ENCODE results near the gene NUP62. TPM values are rescaled to one million over a fixed set of nuclear protein-coding genes. Genes with fewer than 3 reads are reported as not detected.

The NUP62 gene
- polyA plus RNA-seq, 2 donors, result 16.5 to 21.4 TPM

DNA sequence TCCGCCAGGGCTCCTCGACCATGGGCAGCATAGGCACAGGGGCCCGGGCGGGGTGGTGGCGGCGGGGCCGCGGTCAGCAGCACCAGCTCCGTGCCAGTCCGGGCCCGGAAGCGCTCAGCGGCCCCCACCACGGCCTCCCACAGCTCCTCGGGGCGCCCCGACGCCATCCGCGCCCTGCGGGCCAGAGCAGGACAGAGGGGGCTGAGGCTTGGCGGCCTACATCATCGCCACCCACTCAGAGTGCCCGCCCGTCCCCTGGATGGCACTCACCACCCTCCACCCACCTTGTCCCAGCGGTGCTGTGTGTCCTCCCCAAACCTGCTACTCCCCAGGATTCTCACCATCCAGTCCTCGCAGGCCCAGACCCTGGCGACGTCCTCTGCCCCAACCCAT lies 56.2 kb downstream of the NUP62 start:
- H3K4me3 ChIP-seq (ENCODE audit: low read depth in 1 of 2, low read length in 2 of 2), result no peak overlapping the region
- H3K27ac ChIP-seq (ENCODE audit: low read depth in 2 of 2, low read length in 1 of 2), result no peak overlapping the region
- peaks cover 2 to 19% of the 10 kb centered on the region in 2 donors for H3K4me1 ChIP-seq (ENCODE audit: control insufficient read depth in 2 of 2, insufficient read depth in 2 of 2, low read length in 1 of 2)
- 86 to 91% methylated on average over 22 to 29 of the region's 29 CpGs for WGBS, 2 donors
- peaks cover 7 to 9% of the 10 kb centered on the region in 2 donors for H3K36me3 ChIP-seq (ENCODE audit: control insufficient read depth in 2 of 2, insufficient read depth in 2 of 2, low read length in 1 of 2)
- no peaks in the 10 kb centered on the region for H3K27me3 ChIP-seq (ENCODE audit: control insufficient read depth in 1 of 2, insufficient read depth in 2 of 2, low read length in 2 of 2)
- H3K9me3 ChIP-seq (ENCODE audit: control insufficient read depth in 2 of 2, insufficient read depth in 1 of 2, low read depth in 1 of 2, low read length in 1 of 2), result no peaks in the 10 kb centered on the region

DNA sequence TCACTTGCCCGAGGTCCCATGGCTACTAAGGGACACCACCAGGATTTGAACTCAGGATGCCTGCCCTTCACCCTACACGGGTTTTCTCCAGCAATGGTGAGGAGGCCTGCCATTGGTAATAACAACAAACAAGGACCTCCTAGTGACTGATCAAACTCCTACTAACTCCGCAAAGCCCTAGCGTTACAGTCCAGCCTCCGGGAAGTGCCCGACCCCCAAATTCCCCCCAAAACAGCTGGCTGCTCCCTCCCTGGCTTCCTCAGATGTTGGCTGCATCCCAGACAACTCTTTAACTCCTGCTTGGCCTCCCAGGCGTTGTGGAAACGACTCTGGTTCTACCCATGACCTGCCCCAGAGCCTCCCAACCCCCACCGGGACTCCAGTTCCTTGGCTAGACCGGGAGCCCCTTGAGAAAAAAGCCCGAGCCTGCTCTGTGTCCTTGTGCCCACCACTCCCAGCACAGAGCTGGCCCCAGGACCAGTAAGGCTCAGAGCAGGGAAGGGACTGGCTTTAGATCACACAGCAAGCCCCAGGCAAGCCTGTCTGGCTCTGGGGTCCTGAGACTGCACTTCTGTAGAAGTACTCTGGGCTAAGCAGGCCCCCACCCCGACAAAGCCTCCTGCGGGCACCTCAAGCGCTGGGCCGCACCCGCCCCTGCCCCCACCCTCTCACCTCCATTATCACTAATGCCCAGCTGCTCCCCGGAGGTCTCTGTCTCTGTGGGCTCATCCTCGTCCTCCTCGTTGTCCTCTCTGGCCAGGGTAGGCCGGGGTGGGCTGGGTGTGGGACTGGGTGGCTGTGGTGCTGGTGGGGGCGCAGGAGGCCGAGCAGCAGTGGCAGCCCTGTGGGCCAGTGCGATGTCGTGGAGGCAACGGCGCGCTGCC lies 56.8 kb downstream of the NUP62 start:
- peaks cover 2 to 19% of the 10 kb centered on the region in 2 donors for H3K4me1 ChIP-seq (ENCODE audit: control insufficient read depth in 2 of 2, insufficient read depth in 2 of 2, low read length in 1 of 2)
- 83 to 86% methylated on average over 26 to 27 of the region's 27 CpGs for WGBS, 2 donors
- H3K4me3 ChIP-seq (ENCODE audit: low read depth in 1 of 2, low read length in 2 of 2), result no peak overlapping the region
- H3K36me3 ChIP-seq (ENCODE audit: control insufficient read depth in 2 of 2, insufficient read depth in 2 of 2, low read length in 1 of 2), result peaks cover 7 to 9% of the 10 kb centered on the region in 2 donors
- H3K27me3 ChIP-seq (ENCODE audit: control insufficient read depth in 1 of 2, insufficient read depth in 2 of 2, low read length in 2 of 2), result no peaks in the 10 kb centered on the region
- H3K27ac ChIP-seq (ENCODE audit: low read depth in 2 of 2, low read length in 1 of 2), result no peak overlapping the region
- H3K9me3 ChIP-seq (ENCODE audit: control insufficient read depth in 2 of 2, insufficient read depth in 1 of 2, low read depth in 1 of 2, low read length in 1 of 2), result no peaks in the 10 kb centered on the region

DNA sequence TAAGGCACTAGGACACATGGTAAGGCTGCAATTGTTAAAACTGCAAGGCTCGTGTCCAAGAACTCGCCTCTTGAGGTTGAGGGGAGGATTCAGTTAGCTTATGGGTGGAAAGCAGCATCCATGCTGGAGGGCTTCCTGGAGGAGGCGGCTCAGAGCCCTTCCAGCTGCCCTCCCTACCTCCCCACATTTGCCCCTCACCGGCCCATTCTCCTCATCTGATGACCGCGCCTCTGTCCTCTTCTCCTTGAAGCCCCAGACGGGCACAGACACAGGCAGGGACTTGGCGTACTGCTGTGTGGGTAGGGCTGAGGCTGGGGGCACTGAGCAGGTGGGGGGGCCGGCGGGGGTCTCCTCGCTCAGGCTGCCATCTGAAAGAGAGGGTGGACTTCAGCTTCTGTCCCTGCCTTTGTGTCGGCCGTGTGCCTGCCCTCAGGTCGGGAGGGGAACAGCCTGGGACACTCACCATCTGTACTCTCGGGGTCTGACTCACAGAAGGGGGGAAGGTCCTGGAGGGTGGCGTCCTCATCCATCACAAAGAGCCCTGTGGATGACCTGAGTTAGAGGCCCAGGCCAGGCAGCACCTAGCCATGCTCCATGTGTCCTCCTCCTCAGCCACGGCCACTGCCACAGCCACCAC lies 57.8 kb downstream of the NUP62 start:
- WGBS, 2 donors, result 86 to 94% methylated on average over 17 of the region's 17 CpGs
- H3K27ac ChIP-seq (ENCODE audit: low read depth in 2 of 2, low read length in 1 of 2), result peak overlapping the region in 1 of 2 donors; percentile 48
- H3K4me1 ChIP-seq (ENCODE audit: control insufficient read depth in 2 of 2, insufficient read depth in 2 of 2, low read length in 1 of 2), result peaks cover 2 to 19% of the 10 kb centered on the region in 2 donors

DNA sequence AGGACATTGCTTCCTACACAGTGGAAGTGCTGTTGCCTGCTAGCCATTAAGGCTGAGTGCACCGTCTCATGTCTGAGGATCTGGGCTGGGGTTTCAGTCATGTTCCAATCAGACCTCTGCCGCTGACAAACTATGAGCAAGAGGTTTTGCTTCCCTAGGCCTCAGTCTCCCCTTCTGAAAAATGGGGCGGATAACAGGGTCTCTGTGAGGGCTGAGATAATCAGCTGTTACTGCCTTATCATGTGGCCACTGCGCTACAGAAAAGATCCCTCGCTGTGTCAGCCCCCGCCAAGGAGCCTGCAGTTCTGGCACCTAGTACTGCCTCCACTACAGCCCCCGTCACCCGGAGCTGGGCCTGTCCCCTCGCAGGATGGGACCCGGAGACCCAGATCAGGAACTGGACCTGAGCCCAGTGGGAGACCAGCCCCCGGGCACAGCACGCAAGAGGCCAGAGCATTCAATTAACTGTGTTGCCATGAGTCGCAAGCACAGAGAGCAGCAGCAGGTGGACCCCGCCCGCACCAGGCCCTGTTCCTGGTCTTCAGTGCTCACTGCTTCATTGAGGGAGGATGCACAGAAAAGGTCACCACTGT lies 58.9 kb downstream of the NUP62 start:
- no peaks in the 10 kb centered on the region for H3K9me3 ChIP-seq (ENCODE audit: control insufficient read depth in 2 of 2, insufficient read depth in 1 of 2, low read depth in 1 of 2, low read length in 1 of 2)
- peak overlapping the region; percentile 38 to 48 for H3K4me3 ChIP-seq (ENCODE audit: low read depth in 1 of 2, low read length in 2 of 2)
- H3K27ac ChIP-seq (ENCODE audit: low read depth in 2 of 2, low read length in 1 of 2), result peak overlapping the region; percentile 84 to 91
- 71 to 72% methylated on average over 15 of the region's 15 CpGs for WGBS, 2 donors
- no peaks in the 10 kb centered on the region for H3K27me3 ChIP-seq (ENCODE audit: control insufficient read depth in 1 of 2, insufficient read depth in 2 of 2, low read length in 2 of 2)
- peaks cover 7 to 9% of the 10 kb centered on the region in 2 donors for H3K36me3 ChIP-seq (ENCODE audit: control insufficient read depth in 2 of 2, insufficient read depth in 2 of 2, low read length in 1 of 2)
- H3K4me1 ChIP-seq (ENCODE audit: control insufficient read depth in 2 of 2, insufficient read depth in 2 of 2, low read length in 1 of 2), result peaks cover 2 to 15% of the 10 kb centered on the region in 2 donors

More for the DNA sequence above, 57.8 kb downstream of the NUP62 start:
- H3K4me3 ChIP-seq (ENCODE audit: low read depth in 1 of 2, low read length in 2 of 2), result no peak overlapping the region
- H3K27me3 ChIP-seq (ENCODE audit: control insufficient read depth in 1 of 2, insufficient read depth in 2 of 2, low read length in 2 of 2), result no peaks in the 10 kb centered on the region
- H3K9me3 ChIP-seq (ENCODE audit: control insufficient read depth in 2 of 2, insufficient read depth in 1 of 2, low read depth in 1 of 2, low read length in 1 of 2), result no peaks in the 10 kb centered on the region
- peaks cover 7 to 9% of the 10 kb centered on the region in 2 donors for H3K36me3 ChIP-seq (ENCODE audit: control insufficient read depth in 2 of 2, insufficient read depth in 2 of 2, low read length in 1 of 2)

DNA sequence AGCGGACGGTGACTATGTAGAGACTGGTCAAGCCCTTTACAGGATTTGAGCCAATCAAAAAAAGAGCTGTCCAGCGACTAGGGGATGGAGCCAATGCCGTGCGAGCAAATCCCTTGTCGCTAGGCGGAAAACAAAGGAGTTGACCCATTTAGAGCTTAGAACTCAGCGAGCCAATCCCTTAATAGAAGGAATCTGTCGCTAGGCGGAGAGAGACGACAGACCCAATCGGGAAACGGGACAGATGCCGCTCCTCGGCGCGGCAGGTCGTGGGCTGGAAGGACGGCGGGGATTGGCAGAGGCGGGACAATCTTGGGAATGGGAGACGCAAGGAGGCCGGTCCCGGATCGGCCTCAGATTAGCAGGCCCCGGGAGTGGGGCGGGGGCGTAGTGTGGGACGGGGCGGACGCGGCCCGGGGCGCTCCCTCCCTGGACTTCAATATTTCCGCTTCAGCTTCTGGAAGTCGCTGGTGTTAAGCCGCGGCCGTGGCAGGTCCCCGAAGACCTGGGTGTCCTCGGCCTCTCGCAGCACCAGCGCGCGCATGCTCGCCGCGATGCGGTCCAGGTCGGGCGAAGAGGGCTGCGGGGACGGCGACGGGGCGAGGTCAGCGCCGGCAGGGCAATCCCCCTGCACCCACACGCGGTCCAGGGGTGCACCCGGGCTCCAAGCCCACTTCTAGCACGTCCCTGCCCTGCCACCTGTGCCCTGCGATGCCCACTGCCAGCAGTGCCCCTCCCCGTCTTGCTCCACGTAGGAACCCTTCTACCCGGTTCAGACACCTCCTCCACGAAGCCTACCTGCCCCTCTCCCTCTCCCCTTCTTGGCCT lies 59.6 kb downstream of the NUP62 start:
- Histone ChIP-seq H3K4me3 (ENCODE audit: low read depth in 1 of 2, low read length in 2 of 2) (peak overlapping the region; percentile 38 to 48), H3K4me1 (ENCODE audit: control insufficient read depth in 2 of 2, insufficient read depth in 2 of 2, low read length in 1 of 2) (peaks cover 2 to 13% of the 10 kb centered on the region in 2 donors), H3K27ac (ENCODE audit: low read depth in 2 of 2, low read length in 1 of 2) (peak overlapping the region; percentile 89 to 91), H3K36me3 (ENCODE audit: control insufficient read depth in 2 of 2, insufficient read depth in 2 of 2, low read length in 1 of 2) (peaks cover 7 to 9% of the 10 kb centered on the region in 2 donors), H3K27me3 (ENCODE audit: control insufficient read depth in 1 of 2, insufficient read depth in 2 of 2, low read length in 2 of 2) (no peaks in the 10 kb centered on the region), H3K9me3 (ENCODE audit: control insufficient read depth in 2 of 2, insufficient read depth in 1 of 2, low read depth in 1 of 2, low read length in 1 of 2) (no peaks in the 10 kb centered on the region)
- 1 to 2% methylated on average over 61 to 67 of the region's 67 CpGs for WGBS, 2 donors

DNA sequence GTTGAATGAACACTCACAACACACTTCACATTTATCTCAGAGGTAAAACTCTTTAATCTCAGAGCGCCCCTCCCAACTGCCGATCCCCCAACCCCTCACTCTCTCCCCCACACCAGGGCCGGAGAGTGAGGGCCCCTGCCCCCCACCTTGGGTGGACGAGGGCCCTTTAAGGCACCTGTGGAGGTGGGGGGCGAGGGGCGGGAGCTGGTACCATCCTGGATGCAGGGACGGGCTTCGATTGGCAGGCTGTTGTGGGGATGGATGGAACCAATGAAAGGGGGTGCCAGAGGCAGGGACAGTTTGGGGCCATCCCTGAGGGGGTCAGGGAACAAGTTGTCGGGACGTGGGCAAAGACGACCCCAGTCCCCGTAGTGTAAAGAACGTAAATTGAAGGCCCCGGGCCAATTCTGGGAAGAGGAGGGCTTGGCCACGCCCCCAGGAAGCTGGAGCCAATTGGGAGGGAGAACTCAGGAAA lies 60.3 kb downstream of the NUP62 start:
- no peaks in the 10 kb centered on the region for H3K9me3 ChIP-seq (ENCODE audit: control insufficient read depth in 2 of 2, insufficient read depth in 1 of 2, low read depth in 1 of 2, low read length in 1 of 2)
- peak overlapping the region; percentile 29 to 31 for H3K4me3 ChIP-seq (ENCODE audit: low read depth in 1 of 2, low read length in 2 of 2)
- H3K27ac ChIP-seq (ENCODE audit: low read depth in 2 of 2, low read length in 1 of 2), result peak overlapping the region; percentile 73 to 89
- peaks cover 0 to 13% of the 10 kb centered on the region in 2 donors for H3K4me1 ChIP-seq (ENCODE audit: control insufficient read depth in 2 of 2, insufficient read depth in 2 of 2, low read length in 1 of 2)
- H3K36me3 ChIP-seq (ENCODE audit: control insufficient read depth in 2 of 2, insufficient read depth in 2 of 2, low read length in 1 of 2), result peaks cover 6 to 12% of the 10 kb centered on the region in 2 donors
- 2% methylated on average over 15 of the region's 15 CpGs for WGBS, 2 donors
- H3K27me3 ChIP-seq (ENCODE audit: control insufficient read depth in 1 of 2, insufficient read depth in 2 of 2, low read length in 2 of 2), result no peaks in the 10 kb centered on the region

DNA sequence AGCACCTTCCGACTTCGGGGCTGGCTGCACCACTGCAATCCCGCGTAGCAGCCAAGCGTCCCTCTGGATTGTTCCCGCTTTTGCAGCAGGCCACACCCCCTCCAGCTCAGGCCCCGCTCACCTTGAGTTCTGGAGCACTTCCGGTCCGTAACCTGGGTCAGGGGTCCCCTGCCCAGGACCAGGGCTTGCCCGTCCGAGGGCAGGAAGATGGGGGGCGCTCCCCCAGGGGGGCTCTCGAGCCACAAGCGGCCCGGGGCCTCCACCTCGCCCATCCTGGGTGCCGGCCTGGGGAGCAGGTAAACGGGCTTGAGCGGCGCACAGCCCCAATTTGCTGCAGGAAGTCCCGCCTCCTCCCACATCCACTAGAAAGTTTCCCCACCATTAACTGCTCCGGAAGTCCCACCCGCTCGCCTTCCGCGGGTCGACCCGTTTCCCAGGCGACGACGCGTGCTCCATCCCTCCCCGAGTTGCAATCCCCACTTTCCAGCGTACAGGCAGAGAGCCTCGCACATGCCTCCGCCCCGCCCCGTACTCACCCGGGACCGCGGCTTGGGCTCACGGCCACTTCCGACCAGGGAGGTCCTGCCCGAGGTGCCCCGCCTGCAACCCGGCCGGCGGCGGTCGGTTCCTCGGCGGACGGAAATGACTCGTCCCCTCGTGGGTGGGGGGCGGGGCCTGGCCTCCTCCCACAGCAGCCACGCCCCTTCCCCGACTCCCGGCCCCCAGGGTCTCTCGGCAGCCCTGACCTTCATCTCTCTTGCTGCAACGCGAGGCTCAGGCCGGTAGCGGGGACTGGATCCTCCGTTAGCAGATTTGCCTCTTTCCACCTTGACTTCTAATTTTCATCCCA lies 62.1 kb downstream of the NUP62 start, which contains the start of gene PNKP:
Gene PNKP (minus strand): TSS at position 644 of the 850 bp plus-strand sequence. CDS start 372 bp downstream, at position 272.
- Histone ChIP-seq H3K27me3 (ENCODE audit: control insufficient read depth in 1 of 2, insufficient read depth in 2 of 2, low read length in 2 of 2) (no peaks in the 10 kb centered on the region), H3K4me1 (ENCODE audit: control insufficient read depth in 2 of 2, insufficient read depth in 2 of 2, low read length in 1 of 2) (peaks cover 0 to 13% of the 10 kb centered on the region in 2 donors), H3K4me3 (ENCODE audit: low read depth in 1 of 2, low read length in 2 of 2) (peak within 1 kb of the TSS; percentile 76), H3K36me3 (ENCODE audit: control insufficient read depth in 2 of 2, insufficient read depth in 2 of 2, low read length in 1 of 2) (peaks cover 4 to 21% of the 10 kb centered on the region in 2 donors), H3K9me3 (ENCODE audit: control insufficient read depth in 2 of 2, insufficient read depth in 1 of 2, low read depth in 1 of 2, low read length in 1 of 2) (no peaks in the 10 kb centered on the region), H3K27ac (ENCODE audit: low read depth in 2 of 2, low read length in 1 of 2) (peak within 1 kb of the TSS; percentile 90 to 97)
- 0 to 1% methylated on average over 62 to 65 of the region's 65 CpGs for WGBS, 2 donors

DNA sequence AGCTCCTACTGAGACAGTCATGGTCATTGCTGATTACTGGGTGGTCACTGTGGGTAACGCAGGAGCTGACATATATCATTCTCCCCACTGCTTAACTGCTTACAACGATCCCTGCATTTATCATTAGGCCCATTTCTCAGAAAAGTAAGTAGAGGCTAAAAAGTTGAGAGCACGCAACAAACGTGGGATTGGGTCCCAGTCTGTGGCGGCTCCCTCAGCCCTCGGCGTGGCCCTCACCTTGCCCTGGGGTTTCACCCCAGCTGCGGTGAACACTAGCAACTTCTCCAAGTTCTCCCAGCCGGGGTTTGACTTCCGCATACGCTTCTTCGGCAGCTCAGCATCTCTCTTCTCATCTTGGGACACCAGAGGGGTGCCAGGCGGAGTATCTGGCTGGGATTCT lies 64.4 kb downstream of the NUP62 start:
- no peaks in the 10 kb centered on the region for H3K27me3 ChIP-seq (ENCODE audit: control insufficient read depth in 1 of 2, insufficient read depth in 2 of 2, low read length in 2 of 2)
- no peak overlapping the region for H3K4me3 ChIP-seq (ENCODE audit: low read depth in 1 of 2, low read length in 2 of 2)
- H3K4me1 ChIP-seq (ENCODE audit: control insufficient read depth in 2 of 2, insufficient read depth in 2 of 2, low read length in 1 of 2), result peaks cover 0 to 11% of the 10 kb centered on the region in 2 donors
- H3K9me3 ChIP-seq (ENCODE audit: control insufficient read depth in 2 of 2, insufficient read depth in 1 of 2, low read depth in 1 of 2, low read length in 1 of 2), result no peaks in the 10 kb centered on the region
- 89 to 92% methylated on average over 13 of the region's 13 CpGs for WGBS, 2 donors
- H3K27ac ChIP-seq (ENCODE audit: low read depth in 2 of 2, low read length in 1 of 2), result no peak overlapping the region
- peaks cover 9 to 36% of the 10 kb centered on the region in 2 donors for H3K36me3 ChIP-seq (ENCODE audit: control insufficient read depth in 2 of 2, insufficient read depth in 2 of 2, low read length in 1 of 2)

Measured in esophagus (tissue), 2 donors.